ENCODE data around the gene PTPRD.

DNA sequence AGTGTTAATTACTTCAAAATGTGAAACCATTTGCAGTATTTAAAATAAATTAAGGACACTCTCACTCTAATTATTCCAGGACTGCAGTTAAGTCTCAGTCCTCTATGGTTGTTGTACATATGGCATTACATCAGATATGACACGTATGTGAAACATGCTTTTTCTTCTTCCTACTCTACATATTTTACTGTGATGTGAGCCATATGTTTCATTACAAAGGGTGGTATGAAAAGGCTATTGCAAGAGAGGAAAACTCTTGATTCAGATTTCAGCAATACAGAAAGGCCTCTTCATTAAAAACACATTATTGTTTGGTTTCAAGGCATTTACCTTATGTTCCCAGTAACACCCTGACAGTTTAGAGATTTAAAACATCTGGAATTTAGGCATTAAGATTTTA lies 1848.8 kb downstream of the PTPRD start:
- TF ChIP-seq POLR2AphosphoS5 (IDR thresholded peaks at IDR 0.05; ENCODE audit: low read depth, low read length) (no peak), SIN3A (IDR thresholded peaks at IDR 0.05; ENCODE audit: borderline replicate concordance, insufficient read depth, low read depth, low read length) (no peak)
- TF ChIP-seq, protein P1, sequence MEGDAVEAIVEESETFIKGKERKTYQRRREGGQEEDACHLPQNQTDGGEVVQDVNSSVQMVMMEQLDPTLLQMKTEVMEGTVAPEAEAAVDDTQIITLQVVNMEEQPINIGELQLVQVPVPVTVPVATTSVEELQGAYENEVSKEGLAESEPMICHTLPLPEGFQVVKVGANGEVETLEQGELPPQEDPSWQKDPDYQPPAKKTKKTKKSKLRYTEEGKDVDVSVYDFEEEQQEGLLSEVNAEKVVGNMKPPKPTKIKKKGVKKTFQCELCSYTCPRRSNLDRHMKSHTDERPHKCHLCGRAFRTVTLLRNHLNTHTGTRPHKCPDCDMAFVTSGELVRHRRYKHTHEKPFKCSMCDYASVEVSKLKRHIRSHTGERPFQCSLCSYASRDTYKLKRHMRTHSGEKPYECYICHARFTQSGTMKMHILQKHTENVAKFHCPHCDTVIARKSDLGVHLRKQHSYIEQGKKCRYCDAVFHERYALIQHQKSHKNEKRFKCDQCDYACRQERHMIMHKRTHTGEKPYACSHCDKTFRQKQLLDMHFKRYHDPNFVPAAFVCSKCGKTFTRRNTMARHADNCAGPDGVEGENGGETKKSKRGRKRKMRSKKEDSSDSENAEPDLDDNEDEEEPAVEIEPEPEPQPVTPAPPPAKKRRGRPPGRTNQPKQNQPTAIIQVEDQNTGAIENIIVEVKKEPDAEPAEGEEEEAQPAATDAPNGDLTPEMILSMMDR (IDR thresholded peaks at IDR 0.05), result no peak
